ENCODE measurements around the gene HEATR5B.
"Not testable (repeated sequence)": the region's sequence is repeated elsewhere in the genome, so short reads cannot be mapped to it uniquely, and the experiment has no call there.

Gene HEATR5B

GRCh38 chr2:36988008-36988407 is 96.2 kb downstream of the HEATR5B start:
- H3F3A ChIP-seq (ENCODE audit: insufficient read depth, low read length) = no peaks in the 10 kb centered on the region
- no peaks in the 10 kb centered on the region for H3K9me3 ChIP-seq (replicated peaks; ENCODE audit: insufficient read depth, low read length)

GRCh38 chr2:36982467-36982866 is 101.7 kb downstream of the HEATR5B start:
- no peak overlapping the region for H3K27ac ChIP-seq (ENCODE audit: low read length)

More at GRCh38 chr2:36988008-36988407, 96.2 kb downstream of the HEATR5B start:
- no peak overlapping the region for H3K9ac ChIP-seq (ENCODE audit: low read length)
- DNase-seq = no peak
- no peak overlapping the region for H2AFZ ChIP-seq (ENCODE audit: low read length)
- no peaks in the 10 kb centered on the region for H4K20me1 ChIP-seq (ENCODE audit: insufficient read depth, low read length)
- no peaks in the 10 kb centered on the region for H3K27me3 ChIP-seq (replicated peaks; ENCODE audit: insufficient read depth, low read length)
- 0 out of 2 replicates have a peak, but pooled peaks cover 4% of the 10 kb centered on the region for H3K36me3 ChIP-seq (replicated peaks; ENCODE audit: insufficient read depth, low read length)
- no peak for TF ChIP-seq EZH2 (optimal IDR thresholded peaks at IDR 0.05; ENCODE audit: low read depth, low read length)
- TF ChIP-seq EZH2phosphoT487 (IDR thresholded peaks at IDR 0.05; ENCODE audit: low read length) = no peak
- TF ChIP-seq CTCF (IDR thresholded peaks at IDR 0.05; ENCODE audit: low read length) = no peak
- H3K9me2 ChIP-seq (replicated peaks; ENCODE audit: insufficient read depth, low read length) = no peaks in the 10 kb centered on the region
- H3K4me1 ChIP-seq (ENCODE audit: low read length) = peaks cover 7% of the 10 kb centered on the region
- no peaks in the 10 kb centered on the region for H3K79me2 ChIP-seq (ENCODE audit: low read length)
- H3K4me3 ChIP-seq (ENCODE audit: low read length) = no peak overlapping the region
- H3K4me2 ChIP-seq (ENCODE audit: low read depth, low read length) = no peak overlapping the region
- H3K27ac ChIP-seq (ENCODE audit: low read length) = no peak overlapping the region

DNA sequence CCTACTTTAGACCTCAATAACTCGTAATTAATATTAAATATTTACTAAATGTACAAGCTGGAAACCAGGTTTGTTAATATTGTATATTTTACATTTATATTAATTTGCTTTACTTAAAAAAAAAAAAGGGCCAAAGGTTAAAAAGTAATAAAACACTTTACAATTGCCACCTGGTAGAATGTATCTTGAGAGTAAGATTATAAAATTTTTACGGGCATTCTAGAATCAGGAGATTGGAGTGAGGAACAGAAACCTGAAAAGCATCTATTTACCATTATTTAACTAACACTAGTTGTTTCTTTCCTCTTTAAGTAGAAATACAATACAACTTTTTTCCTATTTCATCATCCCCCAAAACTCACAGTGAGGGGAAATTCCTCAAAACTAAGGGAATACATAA is 102.3 kb downstream of the HEATR5B start:
- Histone ChIP-seq H3K4me1 (ENCODE audit: low read length) (no peaks in the 10 kb centered on the region), H3K4me2 (ENCODE audit: low read depth, low read length) (no peak overlapping the region), H3K27me3 (replicated peaks; ENCODE audit: insufficient read depth, low read length) (no peaks in the 10 kb centered on the region), H3K27ac (ENCODE audit: low read length) (no peak overlapping the region), H3K4me3 (ENCODE audit: low read length) (no peak overlapping the region), H4K20me1 (ENCODE audit: insufficient read depth, low read length) (no peaks in the 10 kb centered on the region), H3K9me2 (replicated peaks; ENCODE audit: insufficient read depth, low read length) (no peaks in the 10 kb centered on the region), H3K9me3 (replicated peaks; ENCODE audit: insufficient read depth, low read length) (no peaks in the 10 kb centered on the region), H3K36me3 (replicated peaks; ENCODE audit: insufficient read depth, low read length) (peaks cover 4% of the 10 kb centered on the region; the same call in 1 of the 2 replicates), H3K79me2 (ENCODE audit: low read length) (no peaks in the 10 kb centered on the region), H3F3A (ENCODE audit: insufficient read depth, low read length) (no peaks in the 10 kb centered on the region), H3K9ac (ENCODE audit: low read length) (no peak overlapping the region), H2AFZ (ENCODE audit: low read length) (no peak overlapping the region)
- TF ChIP-seq EZH2 (optimal IDR thresholded peaks at IDR 0.05; ENCODE audit: low read depth, low read length) = no peak
- no peak for TF ChIP-seq EZH2phosphoT487 (IDR thresholded peaks at IDR 0.05; ENCODE audit: low read length)
- no peak for TF ChIP-seq CTCF (IDR thresholded peaks at IDR 0.05; ENCODE audit: low read length)
- DNase-seq = no peak

More at GRCh38 chr2:36982467-36982866, 101.7 kb downstream of the HEATR5B start:
- no peak for DNase-seq
- H3K36me3 ChIP-seq (replicated peaks; ENCODE audit: insufficient read depth, low read length) = peaks cover 4% of the 10 kb centered on the region; the same call in 1 of the 2 replicates
- H3K79me2 ChIP-seq (ENCODE audit: low read length) = no peaks in the 10 kb centered on the region
- no peaks in the 10 kb centered on the region for H3K4me1 ChIP-seq (ENCODE audit: low read length)
- no peak overlapping the region for H3K9ac ChIP-seq (ENCODE audit: low read length)
- no peak overlapping the region for H2AFZ ChIP-seq (ENCODE audit: low read length)
- H3K27me3 ChIP-seq (replicated peaks; ENCODE audit: insufficient read depth, low read length) = no peaks in the 10 kb centered on the region
- H3K4me2 ChIP-seq (ENCODE audit: low read depth, low read length) = no peak overlapping the region
- H3K9me2 ChIP-seq (replicated peaks; ENCODE audit: insufficient read depth, low read length) = no peaks in the 10 kb centered on the region
- no peaks in the 10 kb centered on the region for H3F3A ChIP-seq (ENCODE audit: insufficient read depth, low read length)
- no peak for TF ChIP-seq EZH2phosphoT487 (IDR thresholded peaks at IDR 0.05; ENCODE audit: low read length)
- no peak for TF ChIP-seq CTCF (IDR thresholded peaks at IDR 0.05; ENCODE audit: low read length)
- TF ChIP-seq EZH2 (optimal IDR thresholded peaks at IDR 0.05; ENCODE audit: low read depth, low read length) = no peak
- no peak overlapping the region for H3K4me3 ChIP-seq (ENCODE audit: low read length)
- H3K9me3 ChIP-seq (replicated peaks; ENCODE audit: insufficient read depth, low read length) = no peaks in the 10 kb centered on the region
- no peaks in the 10 kb centered on the region for H4K20me1 ChIP-seq (ENCODE audit: insufficient read depth, low read length)

DNA sequence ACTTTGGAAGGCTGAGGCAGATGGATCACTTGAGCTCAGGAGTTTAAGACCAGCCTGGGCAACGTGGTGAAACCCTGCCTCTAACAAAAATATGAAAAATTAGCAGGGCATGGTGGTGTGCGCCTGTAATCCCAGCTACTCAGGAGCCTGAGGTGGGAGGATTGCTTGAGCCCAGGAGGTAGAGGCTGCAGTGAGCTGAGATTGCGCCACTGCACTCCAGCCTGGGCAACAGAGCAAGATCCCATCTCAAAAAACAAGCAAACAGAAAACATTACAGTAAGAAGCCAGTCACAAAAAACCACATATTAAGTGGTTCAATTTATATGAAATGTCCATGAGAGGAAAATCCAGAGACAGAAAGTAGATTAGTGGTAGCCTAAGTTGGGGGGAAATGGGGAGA is 105.2 kb downstream of the HEATR5B start:
- not testable (repeated sequence) for H3K9ac ChIP-seq (ENCODE audit: low read length); H3K4me2 ChIP-seq (ENCODE audit: low read depth, low read length); DNase-seq; H3K27me3 ChIP-seq (replicated peaks; ENCODE audit: insufficient read depth, low read length); H3K79me2 ChIP-seq (ENCODE audit: low read length); H3K36me3 ChIP-seq (replicated peaks; ENCODE audit: insufficient read depth, low read length); H3K4me3 ChIP-seq (ENCODE audit: low read length); H3K9me2 ChIP-seq (replicated peaks; ENCODE audit: insufficient read depth, low read length); H3F3A ChIP-seq (ENCODE audit: insufficient read depth, low read length); H3K9me3 ChIP-seq (replicated peaks; ENCODE audit: insufficient read depth, low read length); H3K27ac ChIP-seq (ENCODE audit: low read length); H3K4me1 ChIP-seq (ENCODE audit: low read length); H4K20me1 ChIP-seq (ENCODE audit: insufficient read depth, low read length); H2AFZ ChIP-seq (ENCODE audit: low read length)
